WERI-Rb-1 (cell line): ENCODE data around the gene UCHL5.
"Not testable (repeated sequence)": the region's sequence is repeated elsewhere in the genome, so short reads cannot be mapped to it uniquely, and the experiment has no call there.

Source experiments
- DNase-seq: peaks from one replicate; pipeline ENCODE4 v3.0.0-alpha.2; 2020
- H3K27ac ChIP-seq: fragments of 250-450 bp; sonication (Bioruptor Pico); 2 replicates; pipeline ENCODE4 v1.5.1; 2020; ENCODE audit warnings: mild to moderate bottlenecking, moderate library complexity
- H3K27me3 ChIP-seq: fragments of 250-450 bp; sonication (Bioruptor Pico); 2 replicates; pipeline ENCODE4 v1.5.1; 2021; ENCODE audit warnings: mild to moderate bottlenecking, low read depth, moderate library complexity; ENCODE audit not compliant: insufficient read depth, severe bottlenecking
- H3K36me3 ChIP-seq: fragments of 250-450 bp; sonication (Bioruptor Pico); 2 replicates; pipeline ENCODE4 v1.5.1; 2020; ENCODE audit warnings: mild to moderate bottlenecking, moderate library complexity
- H3K4me3 ChIP-seq: 2 replicates; pipeline ENCODE4 v1.5.1; 2011; ENCODE audit warnings: low read depth, mild to moderate bottlenecking, control low read depth, low read length
- H3K9me3 ChIP-seq: fragments of 250-450 bp; sonication (Bioruptor Pico); 2 replicates; pipeline ENCODE4 v1.5.1; 2021; ENCODE audit warnings: mild to moderate bottlenecking, moderate library complexity; ENCODE audit not compliant: severe bottlenecking
- TF ChIP-seq, protein P1 (sequence below): IDR thresholded peaks from 2 replicates; pipeline ENCODE4 v1.5.1; 2011; ENCODE audit warnings: low read depth, mild to moderate bottlenecking, control low read depth, inconsistent platforms, low read length

UCHL5 gene

DNA sequence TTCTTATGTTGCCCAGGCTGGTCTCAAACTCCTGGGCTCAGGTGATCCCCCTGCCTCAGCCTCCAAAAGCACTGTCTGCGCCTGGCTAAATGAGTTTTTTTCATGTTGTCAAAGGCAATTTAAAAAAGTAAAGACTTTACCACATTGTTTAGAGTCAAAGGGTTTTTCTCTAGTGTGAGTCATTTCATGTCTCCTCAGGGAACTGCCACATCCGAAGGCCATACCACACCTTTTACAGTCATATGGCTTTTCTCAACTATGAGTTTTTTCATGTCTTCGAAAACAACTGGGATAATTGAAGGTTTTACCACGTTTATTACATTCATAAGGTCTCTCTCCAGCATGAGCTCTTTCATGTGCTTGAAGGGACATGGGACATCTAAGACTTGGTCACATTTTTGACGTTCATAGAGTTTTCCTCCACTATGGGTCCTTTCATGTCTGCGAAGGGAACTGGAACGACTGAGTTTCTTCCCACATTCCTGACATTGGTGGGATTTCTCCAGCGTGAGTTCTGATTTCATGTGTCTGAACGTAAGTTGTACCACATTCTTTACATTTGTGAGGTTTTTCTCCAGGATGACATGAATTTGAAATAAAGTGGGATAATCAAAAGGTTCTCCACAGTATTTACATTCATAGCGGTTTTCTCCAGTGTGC, 65.6 kb downstream of the UCHL5 start:
- Histone ChIP-seq H3K27me3 (no peaks in the 10 kb centered on the region), H3K36me3 (peaks cover 4% of the 10 kb centered on the region), H3K9me3 (no peaks in the 10 kb centered on the region), H3K4me3 (no peak overlapping the region), H3K27ac (no peak overlapping the region)
- TF ChIP-seq, protein P1, sequence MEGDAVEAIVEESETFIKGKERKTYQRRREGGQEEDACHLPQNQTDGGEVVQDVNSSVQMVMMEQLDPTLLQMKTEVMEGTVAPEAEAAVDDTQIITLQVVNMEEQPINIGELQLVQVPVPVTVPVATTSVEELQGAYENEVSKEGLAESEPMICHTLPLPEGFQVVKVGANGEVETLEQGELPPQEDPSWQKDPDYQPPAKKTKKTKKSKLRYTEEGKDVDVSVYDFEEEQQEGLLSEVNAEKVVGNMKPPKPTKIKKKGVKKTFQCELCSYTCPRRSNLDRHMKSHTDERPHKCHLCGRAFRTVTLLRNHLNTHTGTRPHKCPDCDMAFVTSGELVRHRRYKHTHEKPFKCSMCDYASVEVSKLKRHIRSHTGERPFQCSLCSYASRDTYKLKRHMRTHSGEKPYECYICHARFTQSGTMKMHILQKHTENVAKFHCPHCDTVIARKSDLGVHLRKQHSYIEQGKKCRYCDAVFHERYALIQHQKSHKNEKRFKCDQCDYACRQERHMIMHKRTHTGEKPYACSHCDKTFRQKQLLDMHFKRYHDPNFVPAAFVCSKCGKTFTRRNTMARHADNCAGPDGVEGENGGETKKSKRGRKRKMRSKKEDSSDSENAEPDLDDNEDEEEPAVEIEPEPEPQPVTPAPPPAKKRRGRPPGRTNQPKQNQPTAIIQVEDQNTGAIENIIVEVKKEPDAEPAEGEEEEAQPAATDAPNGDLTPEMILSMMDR: no peak
- DNase-seq: no peak

DNA sequence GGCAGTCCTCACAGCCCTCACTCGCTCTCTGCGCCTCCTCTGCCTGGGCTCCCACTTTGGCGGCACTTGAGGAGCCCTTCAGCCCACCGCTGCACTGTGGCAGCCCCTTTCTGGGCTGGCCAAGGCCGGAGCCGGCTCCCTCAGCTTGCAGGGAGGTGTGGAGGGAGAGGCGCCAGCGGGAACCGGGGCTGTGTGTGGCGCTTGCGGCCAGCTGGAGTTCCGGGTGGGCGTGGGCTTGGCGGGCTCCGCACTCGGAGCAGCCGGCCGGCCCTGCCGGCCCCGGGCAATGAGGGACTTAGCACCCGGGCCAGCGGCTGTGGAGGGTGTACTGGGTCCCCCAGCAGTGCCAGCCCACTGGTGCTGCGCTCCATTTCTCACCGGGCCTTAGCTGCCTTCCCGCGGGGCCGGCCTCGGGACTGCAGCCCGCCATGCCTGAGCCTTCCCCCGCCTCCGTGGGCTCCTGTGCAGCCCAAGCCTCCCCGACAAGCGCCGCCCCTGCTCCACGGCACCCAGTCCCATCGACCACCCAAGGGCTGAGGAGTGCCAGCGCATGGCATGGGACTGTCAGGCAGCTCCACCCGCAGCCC, 72.3 kb downstream of the UCHL5 start:
- H3K27ac ChIP-seq, H3K36me3 ChIP-seq, H3K4me3 ChIP-seq, H3K27me3 ChIP-seq, H3K9me3 ChIP-seq, DNase-seq: not testable (repeated sequence)

DNA sequence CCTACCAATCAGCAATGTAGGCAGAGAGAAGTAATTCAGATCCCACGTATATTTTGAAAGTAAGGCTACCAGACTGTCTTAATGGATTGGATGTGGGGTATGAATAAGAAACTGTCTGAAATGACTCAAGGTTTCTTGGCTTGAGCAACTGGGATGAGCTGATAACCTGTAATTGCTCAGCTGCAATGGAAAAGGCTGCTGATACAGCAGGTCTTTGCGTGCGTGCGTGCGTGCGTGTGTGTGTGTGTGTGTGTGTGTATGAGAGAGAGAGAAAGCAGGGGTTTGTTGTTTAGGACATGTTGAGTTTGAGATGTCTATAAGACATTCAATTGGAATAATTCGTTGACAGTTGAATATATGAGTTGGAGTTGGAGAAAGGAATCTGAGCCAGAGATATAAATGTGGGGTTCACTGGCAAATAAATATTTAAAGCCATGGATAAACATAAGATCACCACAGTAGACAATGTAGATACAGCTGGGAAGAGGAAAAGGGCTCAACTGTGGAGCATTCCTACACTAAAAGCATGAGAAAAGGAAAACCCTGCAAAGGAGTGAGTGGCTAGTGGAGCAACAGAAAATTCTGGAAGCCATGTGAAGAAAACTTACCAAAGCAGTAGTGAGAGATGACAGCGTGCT, 72.9 kb downstream of the UCHL5 start:
- H3K9me3 ChIP-seq: peaks cover 4% of the 10 kb centered on the region
- H3K27me3 ChIP-seq: no peaks in the 10 kb centered on the region
- no peaks in the 10 kb centered on the region for H3K36me3 ChIP-seq
- H3K27ac ChIP-seq: no peak overlapping the region
- no peak overlapping the region for H3K4me3 ChIP-seq
- no peak for DNase-seq
- TF ChIP-seq, protein P1: no peak

DNA sequence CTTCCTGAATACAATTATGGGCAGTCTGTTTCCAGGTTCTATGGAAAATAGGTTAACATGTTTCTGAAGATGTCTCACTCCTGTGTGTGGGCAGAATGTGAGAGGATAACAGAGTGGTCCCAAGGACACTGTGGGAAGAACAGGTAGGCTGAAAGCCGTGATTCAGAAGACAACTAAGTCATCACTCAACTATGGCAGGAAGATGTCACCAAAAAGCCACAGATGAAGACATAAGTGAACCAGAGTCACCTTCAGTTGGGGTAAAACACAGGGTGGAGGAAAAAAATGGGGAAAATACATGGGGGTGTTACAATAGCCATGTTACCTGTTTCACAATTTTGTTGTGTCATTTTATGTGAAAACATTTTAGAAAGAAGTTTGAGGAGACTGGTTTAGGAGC, 75.1 kb downstream of the UCHL5 start:
- H3K9me3 ChIP-seq: peaks cover 4% of the 10 kb centered on the region
- H3K27me3 ChIP-seq: no peaks in the 10 kb centered on the region
- no peaks in the 10 kb centered on the region for H3K36me3 ChIP-seq
- no peak for DNase-seq
- no peak overlapping the region for H3K4me3 ChIP-seq
- TF ChIP-seq, protein P1: no peak
- no peak overlapping the region for H3K27ac ChIP-seq

DNA sequence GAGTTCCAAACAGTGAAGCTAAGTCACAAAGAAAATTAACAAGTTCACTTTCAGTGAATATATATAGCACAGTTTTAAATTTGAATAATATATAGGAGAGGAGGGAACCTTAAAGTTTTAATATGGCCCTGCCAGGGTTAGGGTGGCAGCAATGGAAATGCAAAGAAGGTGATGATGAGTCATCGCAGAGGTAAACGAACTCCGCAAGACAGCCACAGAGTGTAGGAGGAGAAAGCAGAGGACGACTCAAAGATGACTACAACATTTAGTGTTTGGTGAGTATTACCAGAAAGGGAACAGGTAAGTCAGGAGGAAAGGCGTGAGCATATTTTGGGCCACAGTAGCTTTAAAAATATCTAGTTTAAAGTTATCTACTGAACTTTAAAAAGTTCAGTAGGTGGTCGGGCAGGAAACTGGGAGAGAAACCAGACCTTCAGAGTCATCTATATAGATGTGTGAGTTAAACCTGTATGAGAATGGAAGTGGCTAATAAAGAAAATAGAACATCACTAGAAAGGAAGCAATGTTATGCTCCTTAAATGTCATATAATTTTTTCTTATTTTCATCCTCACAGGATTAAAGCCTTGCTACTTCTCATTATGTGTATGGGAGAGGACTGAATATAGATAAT, 75.7 kb downstream of the UCHL5 start:
- Histone ChIP-seq H3K4me3 (no peak overlapping the region), H3K9me3 (peaks cover 4% of the 10 kb centered on the region), H3K27me3 (no peaks in the 10 kb centered on the region), H3K36me3 (no peaks in the 10 kb centered on the region), H3K27ac (no peak overlapping the region)
- DNase-seq: no peak
- TF ChIP-seq, protein P1: no peak

DNA sequence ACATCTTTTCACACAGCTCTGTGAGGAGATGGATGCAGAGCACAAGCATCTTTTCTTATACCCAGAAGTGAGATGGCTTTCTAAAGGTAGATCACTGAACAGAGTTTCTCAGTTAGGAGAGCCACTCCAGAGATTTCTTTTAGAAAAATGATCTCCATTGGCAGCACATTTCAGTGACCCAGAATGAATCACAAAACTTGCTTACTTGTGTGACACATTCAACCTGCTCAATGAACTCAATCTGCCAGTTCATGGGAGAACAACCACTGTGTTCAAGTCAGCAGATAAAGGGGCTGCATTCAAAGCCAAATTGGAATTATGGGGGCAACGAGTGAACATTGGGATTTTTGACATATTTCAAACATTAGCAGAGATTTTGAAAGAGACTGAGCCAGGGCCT, 78.3 kb downstream of the UCHL5 start:
- Histone ChIP-seq H3K9me3 (peaks cover 2% of the 10 kb centered on the region), H3K27ac (peak overlapping the region; percentile 24), H3K36me3 (no peaks in the 10 kb centered on the region), H3K27me3 (no peaks in the 10 kb centered on the region), H3K4me3 (no peak overlapping the region)
- no peak for DNase-seq
- TF ChIP-seq, protein P1: no peak

DNA sequence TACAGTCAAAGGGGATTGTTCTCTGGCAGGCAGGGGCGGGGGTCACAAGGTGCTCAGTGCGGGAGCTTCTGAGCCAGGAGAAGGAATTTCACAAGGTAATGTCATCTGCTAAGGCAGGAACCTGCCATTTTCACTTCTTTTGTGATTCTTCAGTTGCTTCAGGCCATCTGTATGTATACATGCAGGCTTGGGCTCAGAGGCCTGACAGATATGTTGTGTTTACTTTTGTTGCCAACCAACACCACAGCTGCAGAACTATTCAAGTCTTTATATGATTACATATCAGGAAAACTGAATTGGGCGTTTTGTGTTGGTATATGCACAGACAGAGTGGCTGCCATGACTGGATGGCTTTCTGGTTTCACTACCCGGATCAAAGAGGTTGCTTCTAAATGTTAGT, 78.8 kb downstream of the UCHL5 start:
- not testable (repeated sequence) for DNase-seq, H3K27ac ChIP-seq, H3K4me3 ChIP-seq, H3K36me3 ChIP-seq, H3K9me3 ChIP-seq, H3K27me3 ChIP-seq
